GM10847 (cell line): ENCODE data around the gene PHF12.

Source experiments
- POLR2A ChIP-seq: IDR thresholded peaks from 2 replicates; pipeline ENCODE4 v1.6.1; 2011; ENCODE audit not compliant: insufficient read length; ENCODE audit errors: extremely low read depth

The PHF12 gene

DNA sequence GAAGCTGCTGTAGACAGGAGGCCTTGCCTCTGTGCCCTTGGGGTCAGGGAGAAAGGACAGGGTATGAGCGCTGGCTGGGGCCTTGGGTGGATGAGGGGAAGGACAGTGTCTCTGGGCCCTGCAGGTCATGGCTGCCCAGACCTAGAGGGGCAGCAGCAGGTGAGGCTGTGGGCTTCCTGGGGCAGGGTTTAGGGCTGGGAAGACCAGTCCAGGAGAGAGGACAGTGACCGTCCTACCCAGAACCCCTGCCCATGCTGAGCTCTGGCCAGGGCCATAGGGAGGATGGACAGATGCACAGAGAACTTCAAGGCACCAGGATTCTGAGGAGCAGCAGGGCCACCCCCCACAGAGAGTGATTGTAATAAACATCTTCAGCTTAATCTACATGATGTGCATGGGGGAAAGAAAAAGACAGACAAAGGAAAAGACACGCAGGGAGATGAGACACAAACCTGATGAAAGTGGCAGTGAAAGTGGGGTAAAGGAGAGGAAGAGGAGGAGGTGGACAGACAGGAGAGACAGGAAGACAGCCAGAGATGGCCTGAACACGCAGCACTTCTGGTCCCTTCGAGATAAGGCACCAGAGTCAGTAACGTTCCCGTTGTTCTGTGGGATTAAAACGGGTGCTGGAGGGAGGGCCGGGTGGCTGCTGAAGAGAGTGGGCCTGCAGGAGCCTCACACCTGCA, 71.3 kb downstream of the PHF12 start:
- no peak for TF ChIP-seq POLR2A

DNA sequence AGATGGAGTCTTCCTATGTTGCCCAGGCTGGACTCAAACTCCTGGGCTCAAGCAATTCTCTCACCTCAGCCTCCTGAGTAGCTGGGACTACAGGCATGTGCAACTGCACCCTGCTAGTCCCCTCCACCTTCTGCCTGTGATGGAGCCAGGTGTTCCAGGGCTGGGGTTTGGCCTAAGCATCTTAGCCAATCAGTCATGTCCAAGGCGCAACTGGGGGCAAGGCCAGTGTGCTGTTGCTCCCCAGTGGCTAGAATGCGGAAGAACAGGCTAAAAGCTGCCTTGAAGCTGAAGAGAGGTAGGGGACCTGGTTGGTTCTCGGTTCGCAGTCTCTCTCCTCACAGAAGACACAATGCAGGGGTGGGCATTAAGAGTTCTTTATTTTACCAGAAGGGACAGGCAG, 72.3 kb downstream of the PHF12 start:
- TF ChIP-seq POLR2A: no peak

DNA sequence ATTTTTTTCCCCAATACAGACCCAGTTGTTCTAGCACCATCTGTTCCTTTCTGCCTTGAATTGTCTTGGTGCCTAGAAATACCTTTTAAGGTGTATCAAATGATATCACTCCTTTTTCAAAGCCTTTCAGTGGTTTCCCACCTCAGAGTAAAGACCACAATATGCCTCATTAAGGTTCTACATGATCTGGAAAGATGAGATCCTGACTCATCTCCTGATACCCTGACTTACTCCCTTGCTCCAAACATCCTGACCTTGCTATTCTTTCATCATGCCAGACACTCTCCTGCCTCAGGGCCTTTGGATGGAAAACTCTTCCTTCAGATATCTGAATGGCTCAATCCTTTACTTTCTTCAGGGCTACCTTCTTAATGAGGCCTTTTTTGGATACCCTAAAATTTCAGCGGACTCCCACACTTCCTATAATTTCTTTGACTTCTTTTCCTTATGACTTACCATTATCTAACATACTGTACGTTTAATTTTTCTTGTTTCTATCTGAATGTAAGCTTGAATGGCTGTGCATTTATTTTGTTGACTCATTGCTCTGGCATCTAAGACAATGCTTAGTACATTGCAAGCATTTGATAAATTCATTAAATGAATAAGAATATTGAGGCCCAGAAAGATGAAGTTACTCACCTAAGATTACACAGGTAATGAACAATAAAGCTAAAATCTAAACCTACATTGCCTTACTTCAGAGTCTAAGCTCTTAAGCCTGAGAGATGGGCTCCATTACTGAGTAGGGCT, 73.0 kb downstream of the PHF12 start:
- no peak for TF ChIP-seq POLR2A

DNA sequence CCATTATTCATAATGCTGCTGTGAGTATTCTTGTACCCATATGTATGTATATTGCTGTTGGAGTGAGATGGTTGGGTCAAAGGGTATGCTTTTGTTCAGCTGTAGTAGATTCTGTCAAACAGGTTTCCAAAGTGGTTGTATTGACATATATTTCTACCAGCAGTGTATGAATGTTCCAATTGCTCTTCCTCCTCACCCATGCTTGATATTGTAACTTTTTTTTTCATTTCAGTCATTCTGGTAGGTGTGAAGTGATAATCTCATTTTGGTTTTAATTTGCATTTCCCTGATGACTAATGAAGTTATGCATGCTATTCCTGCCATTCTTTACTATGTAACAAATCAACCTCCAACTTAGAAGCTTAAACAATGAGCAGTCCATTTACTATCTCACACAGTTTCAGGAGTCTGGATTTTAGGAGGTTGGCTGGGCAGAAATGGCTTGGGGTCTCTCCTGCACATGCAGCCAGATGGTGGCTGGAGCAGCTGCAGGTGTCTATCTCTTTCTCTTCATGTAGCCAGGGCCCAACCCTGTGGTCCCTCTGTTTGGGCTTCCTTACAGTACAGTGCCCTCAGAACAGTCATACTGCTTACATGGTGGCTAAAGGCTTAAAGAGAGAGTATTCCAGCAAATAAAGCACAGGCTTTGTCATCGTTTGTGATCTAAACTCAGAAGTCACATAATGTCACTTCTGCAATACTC, 75.3 kb downstream of the PHF12 start:
- TF ChIP-seq POLR2A: no peak

DNA sequence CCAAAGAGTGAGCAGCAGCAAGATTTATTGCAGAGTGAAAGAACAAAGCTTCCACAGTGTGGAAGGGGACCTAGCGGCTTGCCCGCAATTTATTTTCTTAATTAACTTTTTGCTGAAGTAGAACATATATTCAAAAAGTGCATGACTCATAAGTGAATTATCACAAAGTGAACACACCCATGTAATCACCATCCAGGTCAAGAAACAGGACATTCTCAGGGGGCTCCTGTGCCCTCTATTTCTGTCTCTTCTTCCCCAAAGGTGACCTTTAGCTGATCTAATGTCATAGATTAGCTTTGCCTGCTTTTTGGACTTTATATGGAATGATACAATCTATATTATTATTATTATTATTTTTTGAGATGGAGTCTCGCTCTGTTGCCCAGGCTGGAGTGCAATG, 76.6 kb downstream of the PHF12 start:
- TF ChIP-seq POLR2A: no peak

DNA sequence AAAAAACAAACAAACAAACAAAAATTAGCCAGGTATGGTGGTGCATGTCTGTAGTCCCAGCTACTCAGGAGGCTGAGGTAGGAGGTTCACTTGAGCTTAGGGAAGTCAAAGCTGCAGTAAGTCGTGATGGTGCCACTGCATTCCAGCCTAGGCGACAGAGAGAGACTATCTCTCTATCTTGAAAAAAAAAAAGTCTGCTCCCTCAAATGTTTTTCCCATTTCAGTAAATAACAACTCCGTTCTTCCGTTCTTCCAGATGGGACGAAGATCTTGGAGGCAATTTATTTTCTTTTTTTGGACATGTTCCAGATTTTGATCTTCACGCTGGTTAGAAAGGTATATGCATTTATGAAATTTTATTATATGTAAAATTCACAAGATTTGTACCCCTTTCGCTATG, 77.5 kb downstream of the PHF12 start:
- no peak for TF ChIP-seq POLR2A

DNA sequence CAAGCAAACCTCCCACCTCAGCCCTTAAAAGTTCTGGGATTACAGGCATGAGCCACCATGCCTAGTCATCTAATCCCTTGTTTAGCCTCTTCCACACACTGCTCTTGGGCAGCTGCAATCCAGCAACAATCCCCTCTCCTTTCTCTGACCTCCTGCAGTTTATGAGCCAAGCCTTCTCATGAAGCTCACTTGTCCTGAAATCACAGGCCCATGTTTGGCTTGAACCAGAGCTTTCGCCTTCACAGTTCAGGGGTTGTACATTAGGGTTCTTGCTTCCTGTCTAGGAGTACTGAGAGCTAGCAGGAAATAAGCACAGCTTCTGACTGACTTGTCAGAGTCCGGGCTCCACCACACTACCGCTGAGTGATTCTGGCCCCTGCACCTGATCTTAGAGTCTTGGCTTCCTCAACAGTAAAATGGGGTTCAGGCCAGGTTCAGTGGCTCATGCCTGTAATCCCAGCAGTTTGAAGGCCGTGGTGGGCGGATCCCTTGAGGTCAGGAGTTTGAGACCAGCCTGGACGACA, 80.2 kb downstream of the PHF12 start:
- TF ChIP-seq POLR2A: no peak

DNA sequence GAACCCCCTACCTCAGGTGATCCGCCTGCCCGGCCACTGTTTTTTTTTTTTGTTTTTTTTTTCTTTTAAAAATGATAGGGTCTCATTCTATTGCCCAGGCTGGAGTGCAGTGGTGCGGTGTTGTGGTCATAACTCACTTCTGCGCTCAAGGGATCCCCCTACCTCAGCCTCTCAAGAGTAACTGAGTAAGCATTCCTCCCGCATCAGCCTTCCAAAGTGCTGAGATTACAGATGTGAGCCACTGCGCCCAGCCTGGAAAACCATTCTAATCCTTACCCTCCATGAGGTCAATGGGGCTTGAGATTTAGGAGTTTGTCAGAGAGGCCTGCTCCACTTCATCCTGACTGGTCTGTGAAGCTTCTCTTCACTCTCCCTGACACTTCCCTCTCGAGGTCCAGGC, 84.0 kb downstream of the PHF12 start:
- no peak for TF ChIP-seq POLR2A

DNA sequence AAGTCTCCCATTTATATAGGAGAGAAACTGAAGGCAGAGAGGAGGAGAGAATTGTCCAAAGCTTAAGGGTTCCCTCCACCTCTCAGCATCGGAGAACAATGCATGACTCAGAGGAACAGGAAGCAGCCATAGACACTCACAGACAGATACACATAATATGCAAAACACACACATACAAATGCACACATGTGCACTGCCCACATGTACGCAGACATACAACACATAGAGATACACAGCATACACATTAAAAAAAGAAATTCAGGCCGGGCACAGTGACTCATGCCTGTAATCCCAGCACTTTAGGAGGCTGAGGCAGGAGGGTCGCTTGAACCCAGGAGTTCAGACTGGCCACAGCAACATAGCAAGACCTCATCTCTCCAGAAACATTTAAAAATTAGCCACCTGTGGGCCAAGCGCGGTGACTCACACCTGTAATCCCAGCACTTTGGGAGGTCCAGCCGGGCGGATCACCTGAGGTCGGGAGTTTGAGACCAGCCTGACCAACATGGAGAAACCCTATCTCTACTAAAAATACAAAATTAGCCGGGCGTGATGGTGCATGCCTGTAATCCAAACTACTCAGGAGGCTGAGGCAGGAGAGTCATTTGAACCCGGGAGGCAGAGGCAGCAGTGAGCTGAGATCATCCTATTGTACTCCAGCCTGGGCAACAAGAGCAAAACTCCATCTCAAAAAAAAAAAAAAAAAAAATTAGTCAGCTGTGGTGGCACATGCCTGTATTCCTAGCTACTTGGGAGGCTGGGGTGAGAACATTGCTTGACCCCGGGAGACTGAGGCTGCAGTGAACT, 85.2 kb downstream of the PHF12 start:
- no peak for TF ChIP-seq POLR2A

DNA sequence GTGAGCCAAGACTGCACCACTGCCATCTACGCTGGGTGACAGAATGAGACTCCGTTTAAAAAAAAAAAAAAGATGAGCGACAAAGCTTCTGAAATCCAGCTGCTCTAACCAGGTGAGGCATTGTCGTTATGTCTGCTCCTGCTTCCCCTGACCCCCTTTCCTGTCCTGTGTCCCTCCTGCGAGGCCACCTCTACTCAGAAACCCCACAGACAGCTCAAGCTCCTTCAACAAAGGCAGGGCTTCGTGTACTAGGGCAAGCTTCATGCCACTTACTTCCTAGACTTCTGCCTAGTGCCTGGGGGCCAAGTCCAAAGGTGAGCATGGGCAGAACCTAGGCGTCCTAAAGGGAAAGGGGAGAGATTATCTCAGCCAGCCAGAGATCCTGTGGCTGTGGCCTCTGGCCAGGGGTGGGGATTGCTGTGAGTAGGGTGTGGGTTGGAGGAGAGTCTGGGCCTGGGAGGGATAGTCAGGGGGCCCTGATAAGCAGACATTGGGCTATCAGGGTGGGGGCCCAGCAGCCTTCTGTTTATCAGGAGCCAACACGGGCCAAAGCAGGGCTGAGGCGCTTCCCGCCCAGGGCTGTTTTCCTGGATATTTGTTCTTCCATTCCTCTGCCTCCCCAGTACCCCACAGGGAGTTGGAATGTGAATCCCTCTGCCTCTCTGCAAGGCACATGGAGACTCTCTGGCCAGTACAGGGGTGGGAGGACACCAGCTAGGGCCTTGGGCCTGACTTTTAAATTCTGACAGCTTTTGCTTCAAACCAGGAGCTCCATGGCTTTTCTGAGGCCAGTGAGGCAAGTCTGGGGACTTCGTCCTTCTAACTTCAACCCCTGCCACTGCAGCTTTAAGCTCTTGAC, 86.1 kb downstream of the PHF12 start:
- TF ChIP-seq POLR2A: no peak

DNA sequence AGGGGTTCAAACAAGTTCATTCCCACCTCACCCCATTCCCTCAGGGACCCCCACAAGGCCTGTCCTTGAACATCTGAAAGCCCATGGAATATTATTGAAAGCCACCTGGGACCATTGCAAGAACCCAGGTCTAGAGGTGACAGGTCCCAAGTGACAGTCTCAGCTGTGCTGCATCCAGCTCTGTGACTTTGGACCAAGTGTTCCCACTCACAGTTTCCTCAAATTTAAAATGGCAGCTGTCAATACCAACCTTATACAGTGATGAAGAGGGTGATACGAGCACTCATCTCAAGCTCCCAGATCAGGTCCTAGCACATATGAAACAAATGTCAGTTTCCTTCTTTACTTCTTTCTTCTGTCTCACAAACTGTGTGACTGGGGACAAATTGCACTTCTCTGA, 87.4 kb downstream of the PHF12 start:
- no peak for TF ChIP-seq POLR2A

DNA sequence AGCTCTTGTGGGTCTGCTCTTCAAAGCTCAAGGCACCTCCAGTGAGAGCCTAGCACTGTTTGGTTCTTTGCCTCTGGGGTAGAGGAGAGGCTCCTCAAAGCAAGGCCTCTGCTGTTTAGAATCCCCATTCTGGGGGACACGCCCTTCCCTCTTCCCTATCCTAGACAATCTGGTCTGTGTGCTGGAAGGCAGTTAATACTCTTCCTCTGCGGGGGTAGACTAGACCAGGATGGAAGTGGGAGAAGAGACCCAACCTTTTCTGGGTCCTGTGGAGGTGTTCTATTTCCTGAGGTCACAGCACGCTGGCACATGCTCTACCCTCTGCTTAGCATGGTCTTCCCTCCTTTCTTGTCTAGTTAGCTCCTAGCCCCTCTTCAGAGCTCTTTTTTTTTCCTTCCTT, 88.8 kb downstream of the PHF12 start:
- no peak for TF ChIP-seq POLR2A

DNA sequence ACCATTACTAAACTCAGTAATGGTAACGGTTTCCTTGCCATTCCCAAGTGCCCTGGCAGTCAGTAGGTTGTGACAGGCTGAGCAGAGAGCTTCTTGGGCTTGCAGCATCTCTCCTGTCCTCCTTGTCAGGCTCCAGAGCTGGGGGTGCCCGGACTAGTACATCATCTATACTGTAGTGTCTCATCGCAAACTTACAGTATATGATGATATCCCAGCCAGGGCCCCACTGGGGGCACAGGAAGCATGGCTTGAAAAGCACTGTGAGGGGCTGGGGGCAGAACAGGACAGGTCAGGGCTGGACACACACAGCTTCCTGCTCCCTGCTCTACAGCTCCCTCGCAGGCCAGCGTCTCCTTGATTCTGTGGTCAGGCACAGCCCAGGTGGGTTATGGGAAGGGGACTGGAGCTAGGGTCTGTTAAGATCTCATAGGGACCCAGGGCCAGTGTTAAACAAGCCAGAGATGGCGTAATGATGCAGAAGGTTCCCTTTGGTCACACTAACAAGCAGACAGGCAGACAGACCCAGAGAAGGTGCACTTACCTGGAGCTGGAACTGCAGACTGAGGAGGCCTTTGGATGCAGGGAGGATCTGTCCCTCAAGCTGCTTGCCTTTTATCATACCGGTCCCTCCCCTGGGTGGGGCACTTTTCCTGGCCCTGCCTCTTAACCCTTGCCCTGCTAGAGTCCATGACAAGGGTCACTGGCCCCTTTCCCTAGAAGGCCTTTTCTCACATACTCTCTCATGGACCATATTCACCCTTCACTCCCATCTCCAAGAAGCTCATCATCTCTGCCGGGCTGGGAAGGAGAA, 89.7 kb downstream of the PHF12 start:
- no peak for TF ChIP-seq POLR2A
